AG09309 (cell line): ENCODE measurements around the gene REELD1.

Source experiments
- DNase-seq: peaks from one replicate; pipeline ENCODE4 v3.0.0-alpha.2; 2010; ENCODE audit warnings: low read depth
- H3K4me3 ChIP-seq: 2 replicates; pipeline ENCODE4 v1.5.1; 2011; ENCODE audit warnings: mild to moderate bottlenecking, low read depth, low read length, moderate library complexity; ENCODE audit not compliant: control insufficient read depth
- CTCF ChIP-seq: IDR thresholded peaks from 2 replicates; pipeline ENCODE4 v1.5.1; 2011; ENCODE audit warnings: mild to moderate bottlenecking, low read depth, low read length, inconsistent platforms; ENCODE audit not compliant: insufficient read depth, control insufficient read depth; ENCODE audit errors: missing control alignments

REELD1 gene

DNA sequence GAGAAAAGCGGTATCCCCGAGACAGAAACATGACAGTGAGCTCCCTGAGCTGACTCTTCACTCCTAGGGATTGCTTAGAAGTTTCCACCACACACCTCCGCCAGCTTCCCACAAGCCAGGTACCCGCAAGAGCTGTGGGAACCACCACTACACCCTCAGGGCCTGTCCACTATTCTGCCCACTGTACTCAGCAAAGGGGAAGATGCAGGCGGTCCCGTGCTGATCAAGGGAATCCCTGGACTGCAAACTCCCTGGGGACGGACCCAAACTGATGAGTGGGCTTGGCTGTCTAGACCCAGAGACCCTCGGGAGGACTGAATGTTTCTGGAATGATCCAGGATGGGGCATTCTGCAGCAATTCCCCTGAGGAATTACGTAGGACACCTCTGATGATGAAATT, 30.2 kb downstream of the REELD1 start:
- no peak overlapping the region for H3K4me3 ChIP-seq
- TF ChIP-seq CTCF: no peak
- DNase-seq: no peak

- TF ChIP-seq CTCF: no peak
- no peak for DNase-seq
- H3K4me3 ChIP-seq: no peak overlapping the region
Measured at GRCh38 chr4:146245246-146245645, 30.9 kb downstream of the REELD1 start.

- DNase-seq: no peak
- no peak for TF ChIP-seq CTCF
- H3K4me3 ChIP-seq: no peak overlapping the region
Measured at GRCh38 chr4:146245850-146246249, 31.5 kb downstream of the REELD1 start.

- H3K4me3 ChIP-seq: no peak overlapping the region
- TF ChIP-seq CTCF: no peak
- no peak for DNase-seq
Measured at GRCh38 chr4:146246381-146246780, 32.0 kb downstream of the REELD1 start.

DNA sequence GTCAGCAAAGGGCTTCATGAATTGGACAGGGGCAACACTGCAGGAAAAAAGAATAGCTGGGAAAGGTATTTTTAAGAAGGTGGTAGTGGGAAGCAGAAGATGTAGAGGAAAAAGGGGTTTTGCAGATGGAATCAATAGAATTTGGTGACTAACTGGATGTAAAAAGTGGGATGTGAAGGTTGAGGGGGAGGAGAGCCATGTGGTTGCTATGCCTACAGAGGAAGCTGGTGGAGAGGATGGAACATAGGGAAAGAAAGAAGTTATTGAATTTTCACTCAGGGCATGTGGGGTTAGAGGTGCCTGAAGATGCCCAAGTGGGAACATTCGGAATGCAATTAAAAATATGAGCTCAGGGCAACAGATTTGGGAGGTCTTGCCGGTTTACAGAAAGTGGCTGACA, 33.0 kb downstream of the REELD1 start:
- no peak overlapping the region for H3K4me3 ChIP-seq
- DNase-seq: no peak
- no peak for TF ChIP-seq CTCF

- DNase-seq: no peak
- H3K4me3 ChIP-seq: no peak overlapping the region
- TF ChIP-seq CTCF: no peak
Measured at GRCh38 chr4:146252969-146253611, 38.8 kb downstream of the REELD1 start.

DNA sequence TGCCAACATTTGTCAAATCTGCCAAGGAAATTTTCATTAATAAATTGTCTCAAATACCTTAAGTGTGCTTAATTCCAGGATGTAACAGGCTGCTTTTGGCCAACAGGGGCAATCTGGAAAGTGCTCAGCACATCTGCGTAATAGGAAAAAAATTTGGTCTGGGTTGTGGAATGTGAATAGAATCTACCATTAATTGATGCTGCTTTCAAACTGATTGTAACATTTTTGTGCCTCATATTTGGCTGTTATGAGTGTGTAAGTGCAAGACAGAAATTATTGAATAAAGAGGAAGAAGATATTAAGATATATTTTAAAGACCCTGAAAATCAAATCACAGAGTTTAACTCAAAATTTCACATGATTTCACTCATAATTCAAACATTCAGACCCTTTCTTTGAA, 41.1 kb downstream of the REELD1 start:
- H3K4me3 ChIP-seq: no peak overlapping the region
- TF ChIP-seq CTCF: no peak
- peak; percentile 2 for DNase-seq
